Measurements from ENCODE around the gene BEST4. TPM values are rescaled to one million over a fixed set of nuclear protein-coding genes. Genes with fewer than 3 reads are reported as not detected.

BEST4 gene
- total and polyA plus RNA-seq, 2 of the 13 experiments (the other 11 are each of a cell fraction or from before 2014, with no cell fraction given), result 0.77 to 1.4 TPM

DNA sequence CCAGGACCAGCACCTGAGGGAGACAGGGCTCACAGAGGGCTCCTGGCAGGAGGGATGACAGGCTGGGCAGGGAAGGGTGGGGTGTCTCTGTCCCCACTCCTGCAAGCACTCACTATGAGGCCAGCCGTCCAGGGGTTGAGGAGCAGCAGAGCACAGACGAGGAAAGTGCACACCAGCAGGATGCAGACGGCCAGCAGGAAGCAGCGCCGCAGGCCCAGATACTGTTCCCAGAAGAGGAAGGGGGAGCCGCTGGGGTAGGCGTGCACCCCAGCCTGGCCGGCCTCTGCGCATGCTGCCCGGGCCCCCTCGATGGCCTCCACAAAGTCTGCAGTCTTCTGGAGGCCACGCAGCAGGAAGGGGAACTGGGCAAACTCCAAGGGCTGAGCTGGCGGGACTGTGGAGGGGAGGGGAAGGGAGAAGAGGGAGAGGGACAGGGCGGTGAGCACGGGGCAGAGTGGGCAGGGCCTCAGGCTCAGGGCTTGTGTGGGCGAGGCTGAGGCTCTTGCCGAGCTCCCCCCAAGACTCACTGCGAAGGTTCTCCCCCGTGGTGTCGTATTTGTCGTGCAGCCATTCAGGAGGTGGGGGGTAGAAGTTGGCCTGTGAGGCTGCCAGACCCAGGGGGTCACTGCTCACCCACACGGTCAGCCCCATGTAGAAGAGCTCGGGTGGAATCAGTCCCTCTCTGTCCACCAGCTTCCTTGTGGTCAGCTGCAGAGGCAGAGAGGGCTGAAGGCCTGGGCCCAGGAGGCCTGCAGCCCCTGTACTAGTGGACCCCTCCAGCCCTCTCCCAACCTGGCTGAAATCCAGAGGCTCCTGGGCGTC is 38.6 kb upstream of the BEST4 start (continued):
- TF ChIP-seq, protein P1, sequence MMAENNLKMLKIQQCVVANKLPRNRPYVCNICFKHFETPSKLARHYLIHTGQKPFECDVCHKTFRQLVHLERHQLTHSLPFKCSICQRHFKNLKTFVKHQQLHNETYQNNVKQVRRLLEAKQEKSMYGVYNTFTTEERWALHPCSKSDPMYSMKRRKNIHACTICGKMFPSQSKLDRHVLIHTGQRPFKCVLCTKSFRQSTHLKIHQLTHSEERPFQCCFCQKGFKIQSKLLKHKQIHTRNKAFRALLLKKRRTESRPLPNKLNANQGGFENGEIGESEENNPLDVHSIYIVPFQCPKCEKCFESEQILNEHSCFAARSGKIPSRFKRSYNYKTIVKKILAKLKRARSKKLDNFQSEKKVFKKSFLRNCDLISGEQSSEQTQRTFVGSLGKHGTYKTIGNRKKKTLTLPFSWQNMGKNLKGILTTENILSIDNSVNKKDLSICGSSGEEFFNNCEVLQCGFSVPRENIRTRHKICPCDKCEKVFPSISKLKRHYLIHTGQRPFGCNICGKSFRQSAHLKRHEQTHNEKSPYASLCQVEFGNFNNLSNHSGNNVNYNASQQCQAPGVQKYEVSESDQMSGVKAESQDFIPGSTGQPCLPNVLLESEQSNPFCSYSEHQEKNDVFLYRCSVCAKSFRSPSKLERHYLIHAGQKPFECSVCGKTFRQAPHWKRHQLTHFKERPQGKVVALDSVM (CRISPR knock-in tag; IDR thresholded peaks at IDR 0.05), result peak; percentile 97
- TF ChIP-seq AHR (CRISPR knock-in tag; IDR thresholded peaks at IDR 0.05) (peak; percentile 69; the same call in 1 of the 2 replicates), ZNF20 (CRISPR knock-in tag; IDR thresholded peaks at IDR 0.05) (no peak; the same call in 1 of the 2 replicates), SOX5 (CRISPR knock-in tag; IDR thresholded peaks at IDR 0.05; ENCODE audit: borderline replicate concordance) (peak; percentile 44; the same call in 1 of the 2 replicates), ZNF850 (CRISPR knock-in tag; conservative IDR thresholded peaks at IDR 0.05) (no peak), TBL1XR1 (IDR thresholded peaks at IDR 0.05; ENCODE audit: borderline replicate concordance, low read length, partially characterized antibody) (no peak), MED8 (CRISPR knock-in tag; IDR thresholded peaks at IDR 0.05; ENCODE audit: insufficient replicate concordance) (no peak), BRCA1 (CRISPR knock-in tag; IDR thresholded peaks at IDR 0.05) (no peak; the same call in 1 of the 2 replicates), RCOR2 (CRISPR knock-in tag; IDR thresholded peaks at IDR 0.05) (no peak; the same call in 1 of the 2 replicates)
- TF ChIP-seq, protein P2, sequence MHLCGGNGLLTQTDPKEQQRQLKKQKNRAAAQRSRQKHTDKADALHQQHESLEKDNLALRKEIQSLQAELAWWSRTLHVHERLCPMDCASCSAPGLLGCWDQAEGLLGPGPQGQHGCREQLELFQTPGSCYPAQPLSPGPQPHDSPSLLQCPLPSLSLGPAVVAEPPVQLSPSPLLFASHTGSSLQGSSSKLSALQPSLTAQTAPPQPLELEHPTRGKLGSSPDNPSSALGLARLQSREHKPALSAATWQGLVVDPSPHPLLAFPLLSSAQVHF (CRISPR knock-in tag; IDR thresholded peaks at IDR 0.05), result peak; percentile 65; the same call in 1 of the 2 replicates
- TF ChIP-seq, protein P3, sequence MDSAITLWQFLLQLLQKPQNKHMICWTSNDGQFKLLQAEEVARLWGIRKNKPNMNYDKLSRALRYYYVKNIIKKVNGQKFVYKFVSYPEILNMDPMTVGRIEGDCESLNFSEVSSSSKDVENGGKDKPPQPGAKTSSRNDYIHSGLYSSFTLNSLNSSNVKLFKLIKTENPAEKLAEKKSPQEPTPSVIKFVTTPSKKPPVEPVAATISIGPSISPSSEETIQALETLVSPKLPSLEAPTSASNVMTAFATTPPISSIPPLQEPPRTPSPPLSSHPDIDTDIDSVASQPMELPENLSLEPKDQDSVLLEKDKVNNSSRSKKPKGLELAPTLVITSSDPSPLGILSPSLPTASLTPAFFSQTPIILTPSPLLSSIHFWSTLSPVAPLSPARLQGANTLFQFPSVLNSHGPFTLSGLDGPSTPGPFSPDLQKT (CRISPR knock-in tag; IDR thresholded peaks at IDR 0.05; ENCODE audit: borderline replicate concordance), result no peak
- TF ChIP-seq, protein P4, sequence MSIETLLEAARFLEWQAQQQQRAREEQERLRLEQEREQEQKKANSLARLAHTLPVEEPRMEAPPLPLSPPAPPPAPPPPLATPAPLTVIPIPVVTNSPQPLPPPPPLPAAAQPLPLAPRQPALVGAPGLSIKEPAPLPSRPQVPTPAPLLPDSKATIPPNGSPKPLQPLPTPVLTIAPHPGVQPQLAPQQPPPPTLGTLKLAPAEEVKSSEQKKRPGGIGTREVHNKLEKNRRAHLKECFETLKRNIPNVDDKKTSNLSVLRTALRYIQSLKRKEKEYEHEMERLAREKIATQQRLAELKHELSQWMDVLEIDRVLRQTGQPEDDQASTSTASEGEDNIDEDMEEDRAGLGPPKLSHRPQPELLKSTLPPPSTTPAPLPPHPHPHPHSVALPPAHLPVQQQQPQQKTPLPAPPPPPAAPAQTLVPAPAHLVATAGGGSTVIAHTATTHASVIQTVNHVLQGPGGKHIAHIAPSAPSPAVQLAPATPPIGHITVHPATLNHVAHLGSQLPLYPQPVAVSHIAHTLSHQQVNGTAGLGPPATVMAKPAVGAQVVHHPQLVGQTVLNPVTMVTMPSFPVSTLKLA (IDR thresholded peaks at IDR 0.05), result no peak
- TF ChIP-seq, protein P5, sequence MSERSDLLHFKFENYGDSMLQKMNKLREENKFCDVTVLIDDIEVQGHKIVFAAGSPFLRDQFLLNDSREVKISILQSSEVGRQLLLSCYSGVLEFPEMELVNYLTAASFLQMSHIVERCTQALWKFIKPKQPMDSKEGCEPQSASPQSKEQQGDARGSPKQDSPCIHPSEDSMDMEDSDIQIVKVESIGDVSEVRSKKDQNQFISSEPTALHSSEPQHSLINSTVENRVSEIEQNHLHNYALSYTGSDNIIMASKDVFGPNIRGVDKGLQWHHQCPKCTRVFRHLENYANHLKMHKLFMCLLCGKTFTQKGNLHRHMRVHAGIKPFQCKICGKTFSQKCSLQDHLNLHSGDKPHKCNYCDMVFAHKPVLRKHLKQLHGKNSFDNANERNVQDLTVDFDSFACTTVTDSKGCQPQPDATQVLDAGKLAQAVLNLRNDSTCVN (CRISPR knock-in tag; IDR thresholded peaks at IDR 0.05; ENCODE audit: borderline replicate concordance), result no peak; the same call in 1 of the 2 replicates
- TF ChIP-seq, protein P6, sequence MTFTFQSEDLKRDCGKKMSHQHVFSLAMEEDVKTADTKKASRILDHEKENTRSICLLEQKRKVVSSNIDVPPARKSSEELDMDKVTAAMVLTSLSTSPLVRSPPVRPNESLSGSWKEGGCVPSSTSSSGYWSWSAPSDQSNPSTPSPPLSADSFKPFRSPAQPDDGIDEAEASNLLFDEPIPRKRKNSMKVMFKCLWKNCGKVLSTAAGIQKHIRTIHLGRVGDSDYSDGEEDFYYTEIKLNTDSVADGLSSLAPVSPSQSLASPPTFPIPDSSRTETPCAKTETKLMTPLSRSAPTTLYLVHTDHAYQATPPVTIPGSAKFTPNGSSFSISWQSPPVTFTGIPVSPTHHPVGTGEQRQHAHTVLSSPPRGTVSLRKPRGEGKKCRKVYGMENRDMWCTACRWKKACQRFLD (CRISPR knock-in tag; IDR thresholded peaks at IDR 0.05; ENCODE audit: borderline replicate concordance), result 0 out of 2 replicates have a peak, but pooled peaks have one; percentile 30
- TF ChIP-seq, protein P7, sequence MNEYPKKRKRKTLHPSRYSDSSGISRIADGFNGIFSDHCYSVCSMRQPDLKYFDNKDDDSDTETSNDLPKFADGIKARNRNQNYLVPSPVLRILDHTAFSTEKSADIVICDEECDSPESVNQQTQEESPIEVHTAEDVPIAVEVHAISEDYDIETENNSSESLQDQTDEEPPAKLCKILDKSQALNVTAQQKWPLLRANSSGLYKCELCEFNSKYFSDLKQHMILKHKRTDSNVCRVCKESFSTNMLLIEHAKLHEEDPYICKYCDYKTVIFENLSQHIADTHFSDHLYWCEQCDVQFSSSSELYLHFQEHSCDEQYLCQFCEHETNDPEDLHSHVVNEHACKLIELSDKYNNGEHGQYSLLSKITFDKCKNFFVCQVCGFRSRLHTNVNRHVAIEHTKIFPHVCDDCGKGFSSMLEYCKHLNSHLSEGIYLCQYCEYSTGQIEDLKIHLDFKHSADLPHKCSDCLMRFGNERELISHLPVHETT (CRISPR knock-in tag; conservative IDR thresholded peaks at IDR 0.05), result no peak; the same call in 1 of the 2 replicates
- TF ChIP-seq, protein P8, sequence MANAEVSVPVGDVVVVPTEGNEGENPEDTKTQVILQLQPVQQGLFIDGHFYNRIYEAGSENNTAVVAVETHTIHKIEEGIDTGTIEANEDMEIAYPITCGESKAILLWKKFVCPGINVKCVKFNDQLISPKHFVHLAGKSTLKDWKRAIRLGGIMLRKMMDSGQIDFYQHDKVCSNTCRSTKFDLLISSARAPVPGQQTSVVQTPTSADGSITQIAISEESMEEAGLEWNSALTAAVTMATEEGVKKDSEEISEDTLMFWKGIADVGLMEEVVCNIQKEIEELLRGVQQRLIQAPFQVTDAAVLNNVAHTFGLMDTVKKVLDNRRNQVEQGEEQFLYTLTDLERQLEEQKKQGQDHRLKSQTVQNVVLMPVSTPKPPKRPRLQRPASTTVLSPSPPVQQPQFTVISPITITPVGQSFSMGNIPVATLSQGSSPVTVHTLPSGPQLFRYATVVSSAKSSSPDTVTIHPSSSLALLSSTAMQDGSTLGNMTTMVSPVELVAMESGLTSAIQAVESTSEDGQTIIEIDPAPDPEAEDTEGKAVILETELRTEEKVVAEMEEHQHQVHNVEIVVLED (CRISPR knock-in tag; IDR thresholded peaks at IDR 0.05; ENCODE audit: borderline replicate concordance), result peak; percentile 34; the same call in 1 of the 2 replicates

All from HepG2 (cell line).